K562 (cell line): ENCODE results near the gene CCM2. TPM values are rescaled to one million over a fixed set of nuclear protein-coding genes. Genes with fewer than 3 reads are reported as not detected.

ENCODE experiments used
- BRCA1 ChIP-seq, 2 experiments: fragments of 450-650 bp in 1 of 2; sonication (generic) in 1 of 2; formaldehyde crosslinking in 1 of 2; IDR thresholded peaks; 2 replicates each; pipeline versions ENCODE4 v1.5.0 to v1.6.1; 2017 to 2020; ENCODE audit warnings: mild to moderate bottlenecking in 1 of 2, missing genetic modification reagents in 1 of 2
- E4F1 ChIP-seq: fragments of 250-450 bp; sonication (Bioruptor Pico); IDR thresholded peaks from 2 replicates; pipeline ENCODE4 v1.5.0; 2021; ENCODE audit warnings: mild to moderate bottlenecking, borderline replicate concordance
- KDM4B ChIP-seq, 2 experiments: fragments of 450-650 bp in 1 of 2; sonication (generic) in 1 of 2; IDR thresholded peaks; 2 replicates each; pipeline ENCODE4 v1.6.1; 2016 to 2017; ENCODE audit warnings: borderline replicate concordance in 2 of 2, antibody characterized with exemption in 1 of 2, low read depth in 1 of 2, mild to moderate bottlenecking in 1 of 2
- MBD2 ChIP-seq: sonication (generic); IDR thresholded peaks from 2 replicates; pipeline ENCODE4 v1.6.1; 2016; ENCODE audit warnings: low read depth, borderline replicate concordance
- TCF3 ChIP-seq: sonication (generic); formaldehyde crosslinking; IDR thresholded peaks from 2 replicates; pipeline ENCODE4 v1.4.0; 2020; ENCODE audit warnings: mild to moderate bottlenecking, missing genetic modification reagents
- THAP7 ChIP-seq: fragments of 250-450 bp; sonication (Bioruptor Pico); IDR thresholded peaks from 2 replicates; pipeline ENCODE4 v1.5.0; 2021
- TSHZ1 ChIP-seq: fragments of 250-450 bp; sonication (Bioruptor Pico); IDR thresholded peaks from 2 replicates; pipeline ENCODE4 v1.4.0; 2020; ENCODE audit warnings: mild to moderate bottlenecking, moderate library complexity
- ZBTB7A ChIP-seq: IDR thresholded peaks from 2 replicates; pipeline ENCODE4 v1.6.1; 2011; ENCODE audit warnings: low read depth, mild to moderate bottlenecking, low read length, moderate library complexity, borderline replicate concordance; ENCODE audit not compliant: control insufficient read depth
- ZC3H11A ChIP-seq: IDR thresholded peaks from 2 replicates; pipeline ENCODE4 v1.6.1; 2012; ENCODE audit warnings: low read depth, low read length, improper control_type of control experiment
- ZFP36 ChIP-seq: fragments of 150-350 bp; IDR thresholded peaks from 2 replicates; pipeline ENCODE4 v1.6.1; 2018; ENCODE audit warnings: low read length, low read depth; ENCODE audit not compliant: partially characterized antibody
- ZNF184 ChIP-seq: sonication (generic); formaldehyde crosslinking; IDR thresholded peaks from 2 replicates; pipeline ENCODE4 v1.5.0; 2020; ENCODE audit warnings: missing genetic modification reagents
- ZNF197 ChIP-seq: fragments of 200-800 bp; sonication (Bioruptor generic); IDR thresholded peaks from 2 replicates; pipeline ENCODE4 v1.6.1; 2016; ENCODE audit warnings: low read depth, missing genetic modification characterization, missing compliant biosample characterization
- ZNF224 ChIP-seq: sonication (generic); formaldehyde crosslinking; IDR thresholded peaks from 2 replicates; pipeline ENCODE4 v1.8.0; 2022; ENCODE audit warnings: mild to moderate bottlenecking, missing genetic modification reagents
- ZNF3 ChIP-seq: fragments of 250-450 bp; sonication (Bioruptor Pico); IDR thresholded peaks from 2 replicates; pipeline ENCODE4 v1.5.0; 2021; ENCODE audit warnings: mild to moderate bottlenecking, moderate library complexity
- polyA plus RNA-seq, 8 experiments: library from polyadenylated mRNA; depleted of rRNA in 4 of 8; stranded (reverse) in 5 of 8; unstranded in 3 of 8; fragments of >200 nt; fragmentation: Nextera tagmentation in 2 of 8; fragmentation: Illumina TruSeq in 1 of 8; extraction: Ambion mirVana in 2 of 8; extraction: Trizol in 1 of 8; gene quantifications; 2 replicates each; pipeline versions ENCODE4 v1.2.1 to v1.2.3, GENCODE V29; 2011 to 2014; ENCODE audit warnings: inconsistent platforms in 1 of 8, missing spikeins in 1 of 8
- total RNA-seq, 7 experiments: library from RNA; depleted of rRNA in 6 of 7; stranded (reverse); fragments of >200 nt in 6 of 7; fragmentation: Illumina TruSeq in 2 of 7; extraction: Trizol in 2 of 7; gene quantifications; 2 replicates each; pipeline versions ENCODE4 v1.2.1 to v1.2.3, GENCODE V29; 2011 to 2021; ENCODE audit warnings: low replicate concordance in 1 of 7
- TF ChIP-seq, protein P1 (sequence below): fragments of 450-650 bp; formaldehyde crosslinking; IDR thresholded peaks from 2 replicates; pipeline ENCODE4 v1.4.0; 2020; ENCODE audit warnings: mild to moderate bottlenecking, moderate library complexity
- TF ChIP-seq, protein P2 (sequence below): fragments of 250-450 bp; sonication (Bioruptor Pico); IDR thresholded peaks from 2 replicates; pipeline ENCODE4 v1.4.0; 2020; ENCODE audit warnings: borderline replicate concordance

Gene CCM2
- total and polyA plus RNA-seq, 9 of the 15 experiments (the other 6 are each of a cell fraction or from before 2014, with no cell fraction given) = 0.41 to 38.6 (median 25.9) TPM

DNA sequence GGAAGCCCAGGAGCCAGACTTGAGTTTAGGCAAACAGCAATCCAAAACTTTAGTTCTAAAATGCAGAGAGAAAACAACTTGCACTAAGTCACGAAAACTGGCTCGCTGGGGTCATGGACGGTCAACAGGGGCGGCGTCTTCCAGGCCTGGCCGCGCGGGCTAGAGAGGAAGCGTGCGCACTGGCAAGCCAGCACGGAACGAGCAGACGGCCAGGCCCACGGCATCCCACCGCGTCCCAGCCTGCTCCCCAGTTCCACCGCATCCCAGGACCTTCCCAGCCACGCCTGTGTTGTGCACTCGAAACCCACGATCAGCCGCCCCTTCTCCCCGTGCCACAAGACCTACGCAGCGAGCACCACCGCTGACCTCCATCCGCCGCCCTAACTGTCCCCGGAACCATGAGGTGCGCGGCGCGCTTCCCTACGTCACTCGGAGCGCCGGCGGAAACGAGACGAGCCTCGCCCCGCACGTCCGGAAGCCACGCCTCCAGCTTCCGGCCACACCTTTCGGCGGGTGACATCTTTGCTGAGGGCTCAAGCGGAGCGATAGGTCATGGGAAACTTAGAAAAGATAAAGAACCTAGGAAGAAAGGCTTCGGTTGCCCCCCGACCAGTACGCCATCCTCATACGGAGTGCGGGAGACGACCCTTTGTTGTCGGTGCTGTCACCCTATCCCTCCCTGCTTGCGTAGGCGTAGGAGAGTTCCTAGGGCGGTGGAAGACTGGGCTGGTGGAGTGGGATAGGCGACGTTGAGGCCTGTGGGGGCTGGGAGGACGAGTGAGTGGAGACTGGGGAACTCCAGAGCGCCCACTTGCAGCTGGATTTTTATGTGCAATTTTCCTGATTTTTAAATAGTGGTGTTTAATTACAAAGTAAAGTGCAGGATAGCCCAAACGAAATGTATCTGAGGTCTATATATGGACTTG lies 111.6 kb downstream of the CCM2 start, which contains the start of gene TBRG4 (continued):
- TF ChIP-seq, protein P1, sequence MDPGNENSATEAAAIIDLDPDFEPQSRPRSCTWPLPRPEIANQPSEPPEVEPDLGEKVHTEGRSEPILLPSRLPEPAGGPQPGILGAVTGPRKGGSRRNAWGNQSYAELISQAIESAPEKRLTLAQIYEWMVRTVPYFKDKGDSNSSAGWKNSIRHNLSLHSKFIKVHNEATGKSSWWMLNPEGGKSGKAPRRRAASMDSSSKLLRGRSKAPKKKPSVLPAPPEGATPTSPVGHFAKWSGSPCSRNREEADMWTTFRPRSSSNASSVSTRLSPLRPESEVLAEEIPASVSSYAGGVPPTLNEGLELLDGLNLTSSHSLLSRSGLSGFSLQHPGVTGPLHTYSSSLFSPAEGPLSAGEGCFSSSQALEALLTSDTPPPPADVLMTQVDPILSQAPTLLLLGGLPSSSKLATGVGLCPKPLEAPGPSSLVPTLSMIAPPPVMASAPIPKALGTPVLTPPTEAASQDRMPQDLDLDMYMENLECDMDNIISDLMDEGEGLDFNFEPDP (CRISPR knock-in tag) = no peak
- TF ChIP-seq THAP7 (CRISPR knock-in tag) (peak; percentile 63; the same call in 1 of the 2 replicates), TSHZ1 (CRISPR knock-in tag) (no peak), ZC3H11A (no peak), ZNF224 (peak; percentile 69; the same call in 1 of the 2 replicates), TCF3 (CRISPR knock-in tag) (peak; percentile 9; the same call in 1 of the 2 replicates), ZFP36 (peak; percentile 17), E4F1 (no peak), ZNF3 (CRISPR knock-in tag) (no peak), ZNF184 (CRISPR knock-in tag) (no peak), BRCA1 (IDR thresholded peaks at IDR 0.05) (no peak), BRCA1 (CRISPR knock-in tag; IDR thresholded peaks at IDR 0.05) (no peak), KDM4B (IDR thresholded peaks at IDR 0.05; ENCODE audit: borderline replicate concordance in 2 of 2, low read depth in 1 of 2) (peak in 1 of 2 experiments; percentile 35; a peak in 1 of 4 replicates), ZBTB7A (peak; percentile 40; the same call in 1 of the 2 replicates), MBD2 (peak; percentile 68), ZNF197 (CRISPR knock-in tag) (no peak)
- TF ChIP-seq, protein P2, sequence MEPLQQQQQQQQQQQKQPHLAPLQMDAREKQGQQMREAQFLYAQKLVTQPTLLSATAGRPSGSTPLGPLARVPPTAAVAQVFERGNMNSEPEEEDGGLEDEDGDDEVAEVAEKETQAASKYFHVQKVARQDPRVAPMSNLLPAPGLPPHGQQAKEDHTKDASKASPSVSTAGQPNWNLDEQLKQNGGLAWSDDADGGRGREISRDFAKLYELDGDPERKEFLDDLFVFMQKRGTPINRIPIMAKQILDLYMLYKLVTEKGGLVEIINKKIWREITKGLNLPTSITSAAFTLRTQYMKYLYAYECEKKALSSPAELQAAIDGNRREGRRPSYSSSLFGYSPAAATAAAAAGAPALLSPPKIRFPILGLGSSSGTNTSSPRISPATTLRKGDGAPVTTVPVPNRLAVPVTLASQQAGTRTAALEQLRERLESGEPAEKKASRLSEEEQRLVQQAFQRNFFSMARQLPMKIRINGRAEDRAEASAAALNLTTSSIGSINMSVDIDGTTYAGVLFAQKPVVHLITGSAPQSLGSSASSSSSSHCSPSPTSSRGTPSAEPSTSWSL = no peak
